MCF 10A (cell line): ENCODE results near the gene ASPG. TPM values are rescaled to one million over a fixed set of nuclear protein-coding genes. Genes with fewer than 3 reads are reported as not detected.

Experiments
- BruUV-seq: library from RNA; stranded (reverse); fragments of 400-500 nt; replicated peaks from 2 replicates; lab custom pipeline; 2021; lab: Mats Ljungman, UMichigan
- CTCF ChIA-PET: fragments of 300-600 bp; sonication (Branson Sonifier 250); formaldehyde crosslinking; extraction: SDS; loops from one replicate; lab custom pipeline; 2021; ENCODE audit warnings: antibody characterized with exemption, inconsistent platforms; lab: Yijun Ruan, JAX
- POLR2A ChIA-PET: fragments of 300-600, 350-650 bp; sonication (Branson Sonifier 250); formaldehyde crosslinking; extraction: SDS; loops from one replicate; lab custom pipeline; 2020; ENCODE audit warnings: antibody characterized with exemption, inconsistent platforms; lab: Yijun Ruan, JAX
- DNase-seq: peaks from one replicate; pipeline ENCODE4 v3.0.0-alpha.2; 2018; ENCODE audit not compliant: unreplicated experiment
- H3K27ac Mint-ChIP-seq: one replicate; pipeline ENCODE4 v1.8.0; 2022; ENCODE audit warnings: mild to moderate bottlenecking, low read depth, mixed read lengths; ENCODE audit not compliant: unreplicated experiment
- H3K27me3 Mint-ChIP-seq: one replicate; pipeline ENCODE4 v1.8.0; 2022; ENCODE audit warnings: mixed read lengths; ENCODE audit not compliant: insufficient read depth, unreplicated experiment
- H3K36me3 Mint-ChIP-seq: one replicate; pipeline ENCODE4 v1.8.0; 2022; ENCODE audit warnings: mild to moderate bottlenecking, moderate library complexity, mixed read lengths; ENCODE audit not compliant: insufficient read depth, unreplicated experiment
- H3K4me1 Mint-ChIP-seq: one replicate; pipeline ENCODE4 v1.8.0; 2022; ENCODE audit warnings: mixed read lengths; ENCODE audit not compliant: insufficient read depth, unreplicated experiment
- H3K4me3 Mint-ChIP-seq: one replicate; pipeline ENCODE4 v1.8.0; 2022; ENCODE audit warnings: mild to moderate bottlenecking, moderate library complexity, mixed read lengths; ENCODE audit not compliant: unreplicated experiment
- H3K9me3 Mint-ChIP-seq: one replicate; pipeline ENCODE4 v1.8.0; 2022; ENCODE audit warnings: mixed read lengths; ENCODE audit not compliant: unreplicated experiment
- intact Hi-C: fragments of 100-400 bp; cut with micrococcal nuclease; formaldehyde crosslinking; loops from 2 replicates; pipeline ENCODE4 v1.14.1; 2022
- total RNA-seq: library from RNA; stranded (reverse); gene quantifications from 2 replicates; pipeline ENCODE4 v1.2.3, GENCODE V29; 2022
- TF ChIP-seq, protein P1 (sequence below): fragments of 200-600 bp; IDR thresholded peaks from one replicate; pipeline ENCODE4 v1.8.0; 2022; ENCODE audit warnings: antibody characterized with exemption, mild to moderate bottlenecking; ENCODE audit not compliant: unreplicated experiment

ASPG gene
- total RNA-seq, 1 experiment from 2014 or later, result 0.12 TPM

DNA sequence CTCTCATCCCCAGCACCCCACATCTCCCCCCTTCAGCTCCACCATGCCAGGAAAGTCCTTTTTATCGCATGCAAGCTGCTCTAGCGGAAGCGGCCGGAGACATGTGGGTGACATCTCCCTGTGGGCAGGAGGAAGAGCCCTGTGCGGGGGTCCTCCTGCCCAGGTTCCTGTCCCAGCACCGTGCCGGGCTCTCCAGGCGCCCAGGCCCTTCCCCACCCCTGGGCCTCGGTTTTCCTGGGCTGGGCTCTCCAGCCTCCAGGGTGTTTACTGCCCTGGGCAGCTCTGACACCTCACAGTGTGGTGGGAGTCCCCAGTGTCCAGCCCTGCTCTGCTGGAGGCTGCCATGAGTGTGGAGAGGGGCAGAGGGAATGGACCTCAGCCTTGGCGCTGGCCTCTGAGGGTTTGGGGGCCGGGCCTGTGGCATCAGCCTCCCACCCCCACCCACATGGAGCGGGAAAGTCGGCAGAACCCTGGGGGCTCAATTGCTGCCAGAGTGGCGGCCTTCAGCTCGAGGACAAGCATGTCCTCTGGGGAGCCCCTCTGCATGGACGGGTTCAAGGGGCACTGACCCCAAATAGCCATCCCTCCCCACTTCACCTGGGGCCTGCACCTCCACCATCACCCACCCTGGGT, 16.9 kb downstream of the ASPG start:
- Mint-ChIP-seq H3K4me3 (no peak overlapping the region), H3K9me3 (no peaks in the 10 kb centered on the region), H3K27ac (no peak overlapping the region), H3K36me3 (no peaks in the 10 kb centered on the region), H3K4me1 (peaks cover 8% of the 10 kb centered on the region), H3K27me3 (no peaks in the 10 kb centered on the region)
- intact Hi-C loops, result no loop called here
- no TSS peak for BruUV-seq
- CTCF ChIA-PET, result no interaction called here
- TF ChIP-seq, protein P1, sequence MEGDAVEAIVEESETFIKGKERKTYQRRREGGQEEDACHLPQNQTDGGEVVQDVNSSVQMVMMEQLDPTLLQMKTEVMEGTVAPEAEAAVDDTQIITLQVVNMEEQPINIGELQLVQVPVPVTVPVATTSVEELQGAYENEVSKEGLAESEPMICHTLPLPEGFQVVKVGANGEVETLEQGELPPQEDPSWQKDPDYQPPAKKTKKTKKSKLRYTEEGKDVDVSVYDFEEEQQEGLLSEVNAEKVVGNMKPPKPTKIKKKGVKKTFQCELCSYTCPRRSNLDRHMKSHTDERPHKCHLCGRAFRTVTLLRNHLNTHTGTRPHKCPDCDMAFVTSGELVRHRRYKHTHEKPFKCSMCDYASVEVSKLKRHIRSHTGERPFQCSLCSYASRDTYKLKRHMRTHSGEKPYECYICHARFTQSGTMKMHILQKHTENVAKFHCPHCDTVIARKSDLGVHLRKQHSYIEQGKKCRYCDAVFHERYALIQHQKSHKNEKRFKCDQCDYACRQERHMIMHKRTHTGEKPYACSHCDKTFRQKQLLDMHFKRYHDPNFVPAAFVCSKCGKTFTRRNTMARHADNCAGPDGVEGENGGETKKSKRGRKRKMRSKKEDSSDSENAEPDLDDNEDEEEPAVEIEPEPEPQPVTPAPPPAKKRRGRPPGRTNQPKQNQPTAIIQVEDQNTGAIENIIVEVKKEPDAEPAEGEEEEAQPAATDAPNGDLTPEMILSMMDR, result no peak
- POLR2A ChIA-PET, result no interaction called here
- DNase-seq, result no peak

DNA sequence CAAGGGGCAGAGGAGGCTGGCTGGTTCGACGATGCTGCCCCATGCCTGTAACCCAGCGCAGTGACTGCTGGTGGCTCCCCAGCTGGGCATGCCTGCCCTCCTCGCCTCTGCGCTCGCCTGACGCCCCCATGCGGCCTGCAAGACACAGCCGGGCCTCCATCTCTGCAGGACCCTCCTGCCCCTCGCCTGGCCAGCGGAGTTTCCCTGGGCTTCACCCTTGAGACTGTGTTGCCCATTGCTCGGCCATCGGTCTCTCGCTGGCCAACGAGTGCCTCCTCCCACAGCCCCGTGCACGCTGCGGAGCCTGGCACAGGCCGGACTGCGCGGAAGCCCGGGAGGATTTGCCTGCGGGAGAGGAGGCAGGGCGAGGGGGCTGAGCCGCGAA, 17.6 kb downstream of the ASPG start:
- Mint-ChIP-seq H3K4me1 (peaks cover 8% of the 10 kb centered on the region), H3K27me3 (no peaks in the 10 kb centered on the region), H3K9me3 (no peaks in the 10 kb centered on the region), H3K27ac (no peak overlapping the region), H3K4me3 (no peak overlapping the region), H3K36me3 (no peaks in the 10 kb centered on the region)
- CTCF ChIA-PET, result interaction anchor here (1.1 kb wide), 1 partner anchor 461 kb away, joined by 3 read pairs; no protein-coding TSS in a partner anchor
- intact Hi-C loops, result no loop called here
- POLR2A ChIA-PET, result no interaction called here
- TF ChIP-seq, protein P1, result no peak
- no peak for DNase-seq
- BruUV-seq, result no TSS peak

DNA sequence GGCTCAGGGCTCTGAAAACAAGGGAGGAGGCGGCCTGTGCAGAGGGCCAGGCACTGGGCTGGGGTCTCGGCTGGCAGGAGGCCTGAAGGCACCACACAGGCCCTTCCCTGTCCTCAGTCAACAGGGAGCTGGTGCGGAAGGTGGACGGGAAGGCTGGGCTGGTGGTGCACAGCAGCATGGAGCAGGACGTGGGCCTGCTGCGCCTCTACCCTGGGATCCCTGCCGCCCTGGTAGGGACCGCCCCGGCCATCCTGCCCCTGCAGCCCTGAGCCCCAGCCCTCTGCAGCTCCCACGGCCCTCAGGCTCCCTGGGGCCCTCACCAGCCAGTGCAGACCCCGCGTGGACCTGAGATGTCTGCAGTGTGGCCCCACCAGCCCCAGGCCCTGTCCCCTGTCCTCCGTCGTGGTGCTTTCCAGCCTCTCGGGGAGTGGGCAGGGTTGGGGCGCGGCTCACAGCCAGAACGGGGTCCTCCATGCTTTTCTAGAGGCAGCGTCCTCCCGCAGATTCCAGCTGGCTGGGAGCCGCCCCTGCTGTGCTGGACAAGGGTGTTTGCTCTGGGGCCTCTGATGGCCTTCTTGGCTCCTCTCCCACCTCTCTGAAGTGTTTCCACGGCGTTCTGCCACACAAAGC, 18.1 kb downstream of the ASPG start:
- Mint-ChIP-seq H3K27me3 (no peaks in the 10 kb centered on the region), H3K4me1 (peaks cover 8% of the 10 kb centered on the region), H3K9me3 (no peaks in the 10 kb centered on the region), H3K36me3 (no peaks in the 10 kb centered on the region), H3K27ac (no peak overlapping the region), H3K4me3 (no peak overlapping the region)
- no TSS peak for BruUV-seq
- ChIA-PET CTCF (interaction anchor here (1.1 kb wide), 1 partner anchor 461 kb away, joined by 3 read pairs; no protein-coding TSS in a partner anchor), POLR2A (interaction anchor here (0.6 kb wide), 1 partner anchor 564 kb away, joined by 3 read pairs; no protein-coding TSS in a partner anchor)
- no peak for DNase-seq
- intact Hi-C loops, result no loop called here
- TF ChIP-seq, protein P1, result no peak

DNA sequence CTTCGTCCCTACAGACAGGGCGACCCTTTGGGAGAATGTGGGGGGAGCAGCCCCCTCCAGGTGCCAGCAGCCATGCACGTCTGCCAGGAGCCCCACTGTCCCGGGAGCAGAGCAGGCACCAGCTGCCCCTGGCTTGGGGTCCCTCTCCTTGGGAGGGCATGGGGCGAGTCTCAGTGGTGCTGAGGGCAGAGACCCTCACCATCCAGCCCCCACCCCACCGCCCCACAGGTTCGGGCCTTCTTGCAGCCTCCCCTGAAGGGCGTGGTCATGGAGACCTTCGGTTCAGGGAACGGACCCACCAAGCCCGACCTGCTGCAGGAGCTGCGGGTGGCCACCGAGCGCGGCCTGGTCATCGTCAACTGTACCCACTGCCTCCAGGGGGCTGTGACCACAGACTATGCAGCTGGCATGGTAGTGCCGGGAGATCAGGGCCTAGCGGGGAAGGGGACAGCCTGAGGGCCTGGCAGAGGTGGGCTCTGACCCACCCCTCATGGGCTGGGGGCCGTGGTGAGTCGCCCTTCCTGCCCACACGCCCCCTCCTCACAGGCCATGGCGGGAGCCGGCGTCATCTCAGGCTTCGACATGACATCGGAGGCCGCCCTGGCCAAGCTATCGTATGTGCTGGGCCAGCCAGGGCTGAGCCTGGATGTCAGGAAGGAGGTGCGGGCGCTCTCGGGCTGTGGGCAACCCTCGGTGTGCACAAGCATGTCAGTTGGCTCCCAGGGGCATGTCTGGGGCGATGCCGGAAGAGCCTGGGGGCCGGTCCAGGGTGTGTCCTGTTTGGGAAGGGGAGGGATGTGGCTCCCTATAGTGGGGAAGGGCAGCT, 18.8 kb downstream of the ASPG start:
- H3K27ac Mint-ChIP-seq, result no peak overlapping the region
- peaks cover 8% of the 10 kb centered on the region for H3K4me1 Mint-ChIP-seq
- H3K27me3 Mint-ChIP-seq, result no peaks in the 10 kb centered on the region
- BruUV-seq, result no TSS peak
- intact Hi-C loops, result no loop called here
- H3K4me3 Mint-ChIP-seq, result no peak overlapping the region
- no peaks in the 10 kb centered on the region for H3K9me3 Mint-ChIP-seq
- H3K36me3 Mint-ChIP-seq, result no peaks in the 10 kb centered on the region
- TF ChIP-seq, protein P1, result no peak
- no peak for DNase-seq
- CTCF ChIA-PET, result interaction anchor here (0.7 to 1.1 kb wide), 4 partner anchors 10 to 460 kb away, joined by 3 read pairs; no protein-coding TSS in a partner anchor
- POLR2A ChIA-PET, result interaction anchor here (0.6 kb wide), 1 partner anchor 564 kb away, joined by 3 read pairs; no protein-coding TSS in a partner anchor
